WTC11 (cell line): ENCODE results near the gene SRC. TPM values are rescaled to one million over a fixed set of nuclear protein-coding genes. Genes with fewer than 3 reads are reported as not detected.

ENCODE experiments used
- ATAC-seq: fragments of 200-7000 bp; cut with Tn5 transposase; 2 replicates; pipeline ENCODE4 v1.10.0; 2021; ENCODE audit warnings: mild to moderate bottlenecking, moderate library complexity
- CTCF ChIA-PET: fragments of 300-600 bp; sonication (Branson Sonifier 250); formaldehyde crosslinking; loops from one replicate; lab custom pipeline; 2021; ENCODE audit warnings: antibody characterized with exemption; lab: Charles Lee
- POLR2A ChIA-PET: fragments of 350-600 bp; sonication (Branson Sonifier 250); formaldehyde crosslinking; loops from one replicate; lab custom pipeline; 2021; ENCODE audit warnings: antibody characterized with exemption; lab: Charles Lee
- DNase-seq: peaks from one replicate; pipeline ENCODE4 v3.0.0; 2021; ENCODE audit warnings: low spot score
- H3K27ac Mint-ChIP-seq: 2 replicates; pipeline ENCODE4 v1.8.0; 2021; ENCODE audit warnings: mixed read lengths
- H3K27me3 Mint-ChIP-seq: 2 replicates; pipeline ENCODE4 v1.8.0; 2021; ENCODE audit warnings: low read depth, mild to moderate bottlenecking, moderate library complexity, mixed read lengths
- H3K36me3 Mint-ChIP-seq: 2 replicates; pipeline ENCODE4 v1.8.0; 2021; ENCODE audit warnings: mixed read lengths
- H3K4me1 Mint-ChIP-seq: 2 replicates; pipeline ENCODE4 v1.8.0; 2022; ENCODE audit warnings: mixed read lengths
- H3K4me3 Mint-ChIP-seq: 2 replicates; pipeline ENCODE4 v1.8.0; 2021; ENCODE audit warnings: mild to moderate bottlenecking, moderate library complexity, mixed read lengths
- H3K9me3 Mint-ChIP-seq: 2 replicates; pipeline ENCODE4 v1.8.0; 2021; ENCODE audit warnings: mixed read lengths
- ATF1 ChIP-seq: sonication (generic); formaldehyde crosslinking; IDR thresholded peaks from 2 replicates; pipeline ENCODE4 v1.8.1; 2023; ENCODE audit warnings: mild to moderate bottlenecking, moderate library complexity, missing genetic modification reagents
- CDX4 ChIP-seq: fragments of 250-450 bp; sonication (Bioruptor Pico); IDR thresholded peaks from 2 replicates; pipeline ENCODE4 v1.9.0; 2021; ENCODE audit warnings: moderate library complexity, mild to moderate bottlenecking, inconsistent platforms, borderline replicate concordance
- CREB1 ChIP-seq: sonication (generic); formaldehyde crosslinking; IDR thresholded peaks from 2 replicates; pipeline ENCODE4 v1.8.0; 2023; ENCODE audit warnings: mild to moderate bottlenecking, missing genetic modification reagents
- E2F5 ChIP-seq: sonication (generic); formaldehyde crosslinking; IDR thresholded peaks from 2 replicates; pipeline ENCODE4 v1.8.1; 2022; ENCODE audit warnings: mild to moderate bottlenecking, moderate library complexity, missing genetic modification reagents
- ELF4 ChIP-seq: sonication (generic); formaldehyde crosslinking; IDR thresholded peaks from 2 replicates; pipeline ENCODE4 v1.8.1; 2022; ENCODE audit warnings: low read depth, mild to moderate bottlenecking, moderate library complexity, missing genetic modification reagents
- GTF2I ChIP-seq: fragments of 250-450 bp; sonication (Bioruptor Pico); conservative IDR thresholded peaks from 2 replicates; pipeline ENCODE4 v1.4.0; 2021; ENCODE audit warnings: mild to moderate bottlenecking
- IRF2 ChIP-seq: sonication (generic); formaldehyde crosslinking; IDR thresholded peaks from 2 replicates; pipeline ENCODE4 v1.8.0; 2022; ENCODE audit warnings: low read depth, missing genetic modification reagents, borderline replicate concordance
- MYBL2 ChIP-seq: sonication (generic); formaldehyde crosslinking; IDR thresholded peaks from 2 replicates; pipeline ENCODE4 v1.8.1; 2023; ENCODE audit warnings: mild to moderate bottlenecking, moderate library complexity, missing genetic modification reagents
- NFYB ChIP-seq: sonication (generic); formaldehyde crosslinking; conservative IDR thresholded peaks from 2 replicates; pipeline ENCODE4 v1.8.0; 2022; ENCODE audit warnings: low read depth, missing genetic modification reagents
- NR1H2 ChIP-seq: sonication (generic); formaldehyde crosslinking; IDR thresholded peaks from 2 replicates; pipeline ENCODE4 v1.9.0; 2021; ENCODE audit warnings: mild to moderate bottlenecking, moderate library complexity, missing genetic modification reagents
- STAT6 ChIP-seq: sonication (generic); formaldehyde crosslinking; conservative IDR thresholded peaks from 2 replicates; pipeline ENCODE4 v1.8.1; 2023; ENCODE audit warnings: mild to moderate bottlenecking, low read depth, missing genetic modification reagents, moderate library complexity
- TCF7 ChIP-seq: sonication (generic); formaldehyde crosslinking; IDR thresholded peaks from 2 replicates; pipeline ENCODE4 v1.8.0; 2022; ENCODE audit warnings: mild to moderate bottlenecking, low read depth, missing genetic modification reagents, moderate library complexity
- TEAD1 ChIP-seq: sonication (generic); formaldehyde crosslinking; IDR thresholded peaks from 2 replicates; pipeline ENCODE4 v1.8.0; 2022; ENCODE audit warnings: mild to moderate bottlenecking, missing genetic modification reagents
- ZMAT4 ChIP-seq: fragments of 250-450 bp; sonication (Bioruptor Pico); IDR thresholded peaks from 2 replicates; pipeline ENCODE4 v1.9.0; 2021; ENCODE audit warnings: mild to moderate bottlenecking
- ZNF416 ChIP-seq: fragments of 250-450 bp; sonication (Bioruptor Pico); IDR thresholded peaks from 2 replicates; pipeline ENCODE4 v1.9.0; 2021; ENCODE audit warnings: mild to moderate bottlenecking, inconsistent platforms
- ZNF423 ChIP-seq: fragments of 250-450 bp; sonication (Bioruptor Pico); IDR thresholded peaks from 2 replicates; pipeline ENCODE4 v2.1.2; 2022; ENCODE audit warnings: mild to moderate bottlenecking, moderate library complexity
- total RNA-seq: library from RNA; stranded (reverse); gene quantifications from 3 replicates; pipeline ENCODE4 v1.2.3, GENCODE V29; 2021
- TF ChIP-seq, protein P1 (sequence below): sonication (generic); formaldehyde crosslinking; conservative IDR thresholded peaks from 2 replicates; pipeline ENCODE4 v1.8.1; 2022; ENCODE audit warnings: mild to moderate bottlenecking, missing genetic modification reagents
- TF ChIP-seq, protein P2 (sequence below): fragments of 250-450 bp; sonication (Bioruptor Pico); IDR thresholded peaks from 2 replicates; pipeline ENCODE4 v1.9.0; 2021; ENCODE audit warnings: mild to moderate bottlenecking, borderline replicate concordance
- TF ChIP-seq, protein P3 (sequence below): sonication (generic); formaldehyde crosslinking; IDR thresholded peaks from 2 replicates; pipeline ENCODE4 v1.8.1; 2023; ENCODE audit warnings: mild to moderate bottlenecking, missing genetic modification reagents, moderate library complexity
- TF ChIP-seq, protein P4 (sequence below): sonication (generic); formaldehyde crosslinking; IDR thresholded peaks from 2 replicates; pipeline ENCODE4 v1.8.0; 2022; ENCODE audit warnings: mild to moderate bottlenecking, missing genetic modification reagents

The SRC gene
- total RNA-seq, 1 experiment from 2014 or later = 33.3 TPM

GRCh38 chr20:37419307-37419706, 73.4 kb downstream of the SRC start (continued):
- TF ChIP-seq ATF1 (CRISPR knock-in tag) (no peak), TEAD1 (CRISPR knock-in tag) (no peak)

DNA sequence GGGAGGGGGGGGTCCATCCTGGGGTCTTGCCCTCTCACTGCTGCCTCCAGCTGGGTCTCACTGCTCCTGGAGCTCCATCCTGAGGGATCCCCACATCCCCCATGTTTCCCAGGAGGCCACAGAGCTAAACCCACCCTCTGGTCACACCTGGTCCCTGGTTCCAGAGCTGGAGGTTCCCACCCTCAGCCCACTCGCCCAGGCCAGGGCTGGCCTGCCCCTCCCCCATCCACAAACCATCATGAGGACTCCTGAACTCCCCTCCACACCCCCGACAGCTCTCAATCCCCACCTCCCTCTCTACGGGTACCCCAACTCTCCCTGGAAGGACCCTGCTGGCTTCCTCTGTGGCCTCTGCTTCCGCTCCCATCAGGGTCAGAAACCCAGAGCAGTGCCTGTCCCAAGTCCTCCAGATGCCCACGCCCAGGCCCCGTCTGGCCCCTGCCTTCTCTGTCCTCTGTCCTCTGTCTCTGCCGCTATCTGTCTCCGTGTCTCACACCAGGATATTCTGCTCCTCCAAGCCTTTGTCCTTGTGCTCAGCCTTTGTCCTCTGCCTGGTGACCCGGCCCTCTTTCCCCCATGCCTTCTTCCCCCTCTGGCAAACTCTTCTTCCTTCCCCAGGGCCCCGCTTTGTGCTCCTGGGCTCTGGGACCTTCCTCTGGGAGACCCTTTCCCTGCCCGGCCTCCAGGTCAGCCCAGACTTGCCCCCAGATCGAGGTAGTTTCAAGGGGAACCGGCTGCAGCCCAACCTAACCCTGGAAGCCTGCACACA, 74.0 kb downstream of the SRC start:
- H3K4me1 Mint-ChIP-seq = peaks cover 38% of the 10 kb centered on the region
- no peaks in the 10 kb centered on the region for H3K36me3 Mint-ChIP-seq
- ATAC-seq = no peak
- H3K27ac Mint-ChIP-seq = no peak overlapping the region; the same call in 1 of the 2 replicates
- H3K27me3 Mint-ChIP-seq = peaks cover 9% of the 10 kb centered on the region
- CTCF ChIA-PET = interaction anchor here (0.9 kb wide), 1 partner anchor 150 kb away, joined by 3 read pairs; no protein-coding TSS in a partner anchor
- H3K4me3 Mint-ChIP-seq = no peak overlapping the region
- TF ChIP-seq CREB1 (CRISPR knock-in tag) (no peak), CDX4 (CRISPR knock-in tag) (no peak), MYBL2 (no peak), NR1H2 (CRISPR knock-in tag) (no peak), ELF4 (CRISPR knock-in tag) (no peak), ZNF416 (CRISPR knock-in tag) (no peak), ZNF423 (no peak)
- TF ChIP-seq, protein P1, sequence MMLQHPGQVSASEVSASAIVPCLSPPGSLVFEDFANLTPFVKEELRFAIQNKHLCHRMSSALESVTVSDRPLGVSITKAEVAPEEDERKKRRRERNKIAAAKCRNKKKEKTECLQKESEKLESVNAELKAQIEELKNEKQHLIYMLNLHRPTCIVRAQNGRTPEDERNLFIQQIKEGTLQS (CRISPR knock-in tag) = no peak
- TF ChIP-seq, protein P2, sequence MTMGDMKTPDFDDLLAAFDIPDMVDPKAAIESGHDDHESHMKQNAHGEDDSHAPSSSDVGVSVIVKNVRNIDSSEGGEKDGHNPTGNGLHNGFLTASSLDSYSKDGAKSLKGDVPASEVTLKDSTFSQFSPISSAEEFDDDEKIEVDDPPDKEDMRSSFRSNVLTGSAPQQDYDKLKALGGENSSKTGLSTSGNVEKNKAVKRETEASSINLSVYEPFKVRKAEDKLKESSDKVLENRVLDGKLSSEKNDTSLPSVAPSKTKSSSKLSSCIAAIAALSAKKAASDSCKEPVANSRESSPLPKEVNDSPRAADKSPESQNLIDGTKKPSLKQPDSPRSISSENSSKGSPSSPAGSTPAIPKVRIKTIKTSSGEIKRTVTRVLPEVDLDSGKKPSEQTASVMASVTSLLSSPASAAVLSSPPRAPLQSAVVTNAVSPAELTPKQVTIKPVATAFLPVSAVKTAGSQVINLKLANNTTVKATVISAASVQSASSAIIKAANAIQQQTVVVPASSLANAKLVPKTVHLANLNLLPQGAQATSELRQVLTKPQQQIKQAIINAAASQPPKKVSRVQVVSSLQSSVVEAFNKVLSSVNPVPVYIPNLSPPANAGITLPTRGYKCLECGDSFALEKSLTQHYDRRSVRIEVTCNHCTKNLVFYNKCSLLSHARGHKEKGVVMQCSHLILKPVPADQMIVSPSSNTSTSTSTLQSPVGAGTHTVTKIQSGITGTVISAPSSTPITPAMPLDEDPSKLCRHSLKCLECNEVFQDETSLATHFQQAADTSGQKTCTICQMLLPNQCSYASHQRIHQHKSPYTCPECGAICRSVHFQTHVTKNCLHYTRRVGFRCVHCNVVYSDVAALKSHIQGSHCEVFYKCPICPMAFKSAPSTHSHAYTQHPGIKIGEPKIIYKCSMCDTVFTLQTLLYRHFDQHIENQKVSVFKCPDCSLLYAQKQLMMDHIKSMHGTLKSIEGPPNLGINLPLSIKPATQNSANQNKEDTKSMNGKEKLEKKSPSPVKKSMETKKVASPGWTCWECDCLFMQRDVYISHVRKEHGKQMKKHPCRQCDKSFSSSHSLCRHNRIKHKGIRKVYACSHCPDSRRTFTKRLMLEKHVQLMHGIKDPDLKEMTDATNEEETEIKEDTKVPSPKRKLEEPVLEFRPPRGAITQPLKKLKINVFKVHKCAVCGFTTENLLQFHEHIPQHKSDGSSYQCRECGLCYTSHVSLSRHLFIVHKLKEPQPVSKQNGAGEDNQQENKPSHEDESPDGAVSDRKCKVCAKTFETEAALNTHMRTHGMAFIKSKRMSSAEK = no peak
- TF ChIP-seq, protein P3, sequence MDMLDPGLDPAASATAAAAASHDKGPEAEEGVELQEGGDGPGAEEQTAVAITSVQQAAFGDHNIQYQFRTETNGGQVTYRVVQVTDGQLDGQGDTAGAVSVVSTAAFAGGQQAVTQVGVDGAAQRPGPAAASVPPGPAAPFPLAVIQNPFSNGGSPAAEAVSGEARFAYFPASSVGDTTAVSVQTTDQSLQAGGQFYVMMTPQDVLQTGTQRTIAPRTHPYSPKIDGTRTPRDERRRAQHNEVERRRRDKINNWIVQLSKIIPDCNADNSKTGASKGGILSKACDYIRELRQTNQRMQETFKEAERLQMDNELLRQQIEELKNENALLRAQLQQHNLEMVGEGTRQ (CRISPR knock-in tag) = no peak
- TF ChIP-seq, all 79 proteins: peak for 0
- H3K9me3 Mint-ChIP-seq = no peaks in the 10 kb centered on the region
- no peak for DNase-seq
- POLR2A ChIA-PET = no interaction called here

GRCh38 chr20:37420610-37421009, 74.7 kb downstream of the SRC start:
- DNase-seq (no peak), ATAC-seq (no peak)
- H3K27me3 Mint-ChIP-seq = peaks cover 2% of the 10 kb centered on the region
- H3K36me3 Mint-ChIP-seq = no peaks in the 10 kb centered on the region
- H3K4me3 Mint-ChIP-seq = no peak overlapping the region
- peak overlapping the region; percentile 91 for H3K27ac Mint-ChIP-seq
- no peaks in the 10 kb centered on the region for H3K9me3 Mint-ChIP-seq
- H3K4me1 Mint-ChIP-seq = peaks cover 33% of the 10 kb centered on the region
- CTCF ChIA-PET = no interaction called here
- POLR2A ChIA-PET = no interaction called here
- TF ChIP-seq IRF2 (CRISPR knock-in tag) = no peak
- TF ChIP-seq STAT6 (CRISPR knock-in tag) = no peak
- TF ChIP-seq, protein P4, sequence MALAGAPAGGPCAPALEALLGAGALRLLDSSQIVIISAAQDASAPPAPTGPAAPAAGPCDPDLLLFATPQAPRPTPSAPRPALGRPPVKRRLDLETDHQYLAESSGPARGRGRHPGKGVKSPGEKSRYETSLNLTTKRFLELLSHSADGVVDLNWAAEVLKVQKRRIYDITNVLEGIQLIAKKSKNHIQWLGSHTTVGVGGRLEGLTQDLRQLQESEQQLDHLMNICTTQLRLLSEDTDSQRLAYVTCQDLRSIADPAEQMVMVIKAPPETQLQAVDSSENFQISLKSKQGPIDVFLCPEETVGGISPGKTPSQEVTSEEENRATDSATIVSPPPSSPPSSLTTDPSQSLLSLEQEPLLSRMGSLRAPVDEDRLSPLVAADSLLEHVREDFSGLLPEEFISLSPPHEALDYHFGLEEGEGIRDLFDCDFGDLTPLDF (CRISPR knock-in tag) = no peak
- no peak for TF ChIP-seq TCF7
- TF ChIP-seq NFYB = no peak
- no peak for TF ChIP-seq GTF2I
- no peak for TF ChIP-seq ZMAT4 (CRISPR knock-in tag)
- no peak for TF ChIP-seq E2F5
